ENCODE results near the gene CHTF18. TPM values are rescaled to one million over a fixed set of nuclear protein-coding genes. Genes with fewer than 3 reads are reported as not detected.

CHTF18 gene
- total and polyA plus RNA-seq, 2 donors from 2014 or later = 4.2 to 16.0 TPM

- intact Hi-C loops (cut with DNase I) = no loop called here
These were observed 26.6 kb downstream of the CHTF18 start for GRCh38 chr16:814974-815373.

GRCh38 chr16:815861-816260, 27.4 kb downstream of the CHTF18 start:
- H3K9me3 ChIP-seq (ENCODE audit: control insufficient read depth in 2 of 3, insufficient read depth in 1 of 3, low read length in 3 of 3) = peaks cover 0 to 2% (median 0%) of the 10 kb centered on the region in 3 donors
- FAIRE-seq (no peak), DNase-seq (no peak)
- no peak overlapping the region for H3K9ac ChIP-seq (ENCODE audit: low read length in 3 of 3)
- H3K27me3 ChIP-seq (ENCODE audit: control insufficient read depth, insufficient read depth, low read length) = peaks cover 7% of the 10 kb centered on the region
- H3K36me3 ChIP-seq (ENCODE audit: control insufficient read depth in 2 of 3, insufficient read depth in 3 of 3, low read length in 3 of 3) = no peaks in the 10 kb centered on the region
- TF ChIP-seq, protein P1, sequence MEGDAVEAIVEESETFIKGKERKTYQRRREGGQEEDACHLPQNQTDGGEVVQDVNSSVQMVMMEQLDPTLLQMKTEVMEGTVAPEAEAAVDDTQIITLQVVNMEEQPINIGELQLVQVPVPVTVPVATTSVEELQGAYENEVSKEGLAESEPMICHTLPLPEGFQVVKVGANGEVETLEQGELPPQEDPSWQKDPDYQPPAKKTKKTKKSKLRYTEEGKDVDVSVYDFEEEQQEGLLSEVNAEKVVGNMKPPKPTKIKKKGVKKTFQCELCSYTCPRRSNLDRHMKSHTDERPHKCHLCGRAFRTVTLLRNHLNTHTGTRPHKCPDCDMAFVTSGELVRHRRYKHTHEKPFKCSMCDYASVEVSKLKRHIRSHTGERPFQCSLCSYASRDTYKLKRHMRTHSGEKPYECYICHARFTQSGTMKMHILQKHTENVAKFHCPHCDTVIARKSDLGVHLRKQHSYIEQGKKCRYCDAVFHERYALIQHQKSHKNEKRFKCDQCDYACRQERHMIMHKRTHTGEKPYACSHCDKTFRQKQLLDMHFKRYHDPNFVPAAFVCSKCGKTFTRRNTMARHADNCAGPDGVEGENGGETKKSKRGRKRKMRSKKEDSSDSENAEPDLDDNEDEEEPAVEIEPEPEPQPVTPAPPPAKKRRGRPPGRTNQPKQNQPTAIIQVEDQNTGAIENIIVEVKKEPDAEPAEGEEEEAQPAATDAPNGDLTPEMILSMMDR (IDR thresholded peaks at IDR 0.05; ENCODE audit: borderline replicate concordance, extremely low read depth, insufficient read depth) = no peak
- intact Hi-C loops (cut with DNase I) = no loop called here
- no peak overlapping the region for H3K4me3 ChIP-seq (ENCODE audit: low read length in 3 of 3)
- no peak overlapping the region for H3K27ac ChIP-seq (ENCODE audit: low read depth in 2 of 2, low read length in 2 of 2)
- H3K4me1 ChIP-seq (ENCODE audit: control insufficient read depth in 2 of 3, insufficient read depth in 2 of 3, low read depth in 1 of 3, low read length in 3 of 3) = no peaks in the 10 kb centered on the region

More at GRCh38 chr16:814974-815373, 26.6 kb downstream of the CHTF18 start:
- no peaks in the 10 kb centered on the region for H3K4me1 ChIP-seq (ENCODE audit: control insufficient read depth in 2 of 3, insufficient read depth in 2 of 3, low read depth in 1 of 3, low read length in 3 of 3)
- no peak overlapping the region for H3K9ac ChIP-seq (ENCODE audit: low read length in 3 of 3)
- H3K27me3 ChIP-seq (ENCODE audit: control insufficient read depth, insufficient read depth, low read length) = peaks cover 7% of the 10 kb centered on the region
- H3K4me3 ChIP-seq (ENCODE audit: low read length in 3 of 3) = no peak overlapping the region
- TF ChIP-seq, protein P1 (IDR thresholded peaks at IDR 0.05; ENCODE audit: borderline replicate concordance, extremely low read depth, insufficient read depth) = no peak
- FAIRE-seq (no peak), DNase-seq (no peak)
- peaks cover 0 to 2% (median 0%) of the 10 kb centered on the region in 3 donors for H3K9me3 ChIP-seq (ENCODE audit: control insufficient read depth in 2 of 3, insufficient read depth in 1 of 3, low read length in 3 of 3)
- no peaks in the 10 kb centered on the region for H3K36me3 ChIP-seq (ENCODE audit: control insufficient read depth in 2 of 3, insufficient read depth in 3 of 3, low read length in 3 of 3)
- no peak overlapping the region for H3K27ac ChIP-seq (ENCODE audit: low read depth in 2 of 2, low read length in 2 of 2)

DNA sequence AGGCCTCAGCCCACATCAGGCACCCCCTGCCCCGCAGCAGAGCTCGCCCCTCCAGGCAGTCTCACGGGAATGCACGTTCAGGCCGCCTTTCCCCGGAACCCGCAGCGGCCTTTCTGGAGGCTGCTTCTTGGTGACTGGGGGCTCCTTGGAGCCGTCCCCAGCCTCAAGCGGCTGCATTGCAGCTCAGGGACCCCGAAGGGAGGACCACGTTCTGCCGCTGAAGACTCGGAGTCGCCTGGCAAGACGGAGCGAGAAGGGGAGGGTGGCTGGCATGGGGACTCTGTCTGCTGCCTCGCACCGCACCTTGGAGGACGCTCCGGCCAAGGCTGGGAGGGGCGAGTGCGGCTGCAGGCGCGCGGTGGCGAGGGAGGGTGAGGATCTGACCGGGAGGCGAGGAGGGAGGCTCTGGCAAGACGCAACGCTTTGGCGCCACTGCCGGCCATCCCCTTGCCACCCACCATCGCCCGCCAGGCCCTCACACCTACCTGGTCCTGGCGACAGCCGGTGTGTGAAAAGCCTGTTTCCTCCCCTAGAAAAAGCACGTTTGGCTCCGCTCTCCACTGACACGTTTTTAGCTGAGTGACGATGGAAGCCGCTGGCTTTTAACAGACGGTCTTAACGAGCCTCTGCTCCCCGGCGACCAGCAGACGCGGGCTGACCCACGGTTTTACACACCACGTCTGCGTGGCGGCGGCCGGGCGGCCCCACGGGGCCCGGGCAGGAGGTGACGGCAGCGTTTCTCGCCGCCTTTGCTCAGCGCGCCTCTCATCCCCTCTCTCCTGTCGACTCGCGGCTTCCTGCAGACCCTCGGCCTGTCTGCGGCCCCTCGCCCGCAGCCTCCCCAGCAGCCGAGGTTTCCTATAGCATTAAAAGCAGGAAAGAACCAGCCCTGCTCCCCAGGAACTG, 28.8 kb downstream of the CHTF18 start:
- H3K4me1 ChIP-seq (ENCODE audit: control insufficient read depth in 2 of 3, insufficient read depth in 2 of 3, low read depth in 1 of 3, low read length in 3 of 3) = no peaks in the 10 kb centered on the region
- FAIRE-seq = no peak
- no peak overlapping the region for H3K4me3 ChIP-seq (ENCODE audit: low read length in 3 of 3)
- intact Hi-C loops (cut with DNase I) = no loop called here
- H3K9me3 ChIP-seq (ENCODE audit: control insufficient read depth in 2 of 3, insufficient read depth in 1 of 3, low read length in 3 of 3) = peaks cover 0 to 2% (median 0%) of the 10 kb centered on the region in 3 donors
- H3K27me3 ChIP-seq (ENCODE audit: control insufficient read depth, insufficient read depth, low read length) = peaks cover 7% of the 10 kb centered on the region
- DNase-seq = no peak
- no peak overlapping the region for H3K27ac ChIP-seq (ENCODE audit: low read depth in 2 of 2, low read length in 2 of 2)
- no peak overlapping the region for H3K9ac ChIP-seq (ENCODE audit: low read length in 3 of 3)
- TF ChIP-seq, protein P1 (IDR thresholded peaks at IDR 0.05; ENCODE audit: borderline replicate concordance, extremely low read depth, insufficient read depth) = no peak
- H3K36me3 ChIP-seq (ENCODE audit: control insufficient read depth in 2 of 3, insufficient read depth in 3 of 3, low read length in 3 of 3) = no peaks in the 10 kb centered on the region

All from kidney (tissue), 14 donors.